NCI-H2081 treated with DMSO at 0.1 percent for 48 hours (cell line): Measurements from ENCODE around the gene KCNB1.

Experiments used
- DNase-seq: peaks from one replicate; lab custom pipeline; 2025; lab: John Stamatoyannopoulos, UW

KCNB1 gene

DNA sequence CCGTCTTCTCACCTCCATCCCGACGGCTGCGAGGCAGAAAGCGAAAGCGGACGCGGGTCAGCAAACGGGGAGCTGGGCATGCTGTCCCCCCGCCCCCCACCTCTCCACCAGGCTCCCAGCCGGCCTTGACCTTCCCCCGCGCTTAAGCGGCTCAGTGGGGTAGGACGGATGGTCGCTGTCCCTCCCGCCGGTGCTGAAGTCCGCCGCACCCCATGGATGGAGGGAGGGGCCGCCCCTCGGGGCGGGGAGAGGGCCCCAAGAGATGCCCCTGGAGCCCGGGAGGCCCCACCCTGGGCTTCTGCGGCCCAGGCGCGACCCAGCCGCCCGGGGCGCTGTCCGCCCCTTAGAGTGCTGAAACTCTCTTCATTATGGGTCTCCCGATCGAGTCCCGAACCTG, at the start of gene KCNB1:
TSS of gene KCNB1 (minus strand) at position 48 of the 397 bp plus-strand sequence. CDS start 188 bp downstream, outside the sequence.
- no peak for DNase-seq

DNA sequence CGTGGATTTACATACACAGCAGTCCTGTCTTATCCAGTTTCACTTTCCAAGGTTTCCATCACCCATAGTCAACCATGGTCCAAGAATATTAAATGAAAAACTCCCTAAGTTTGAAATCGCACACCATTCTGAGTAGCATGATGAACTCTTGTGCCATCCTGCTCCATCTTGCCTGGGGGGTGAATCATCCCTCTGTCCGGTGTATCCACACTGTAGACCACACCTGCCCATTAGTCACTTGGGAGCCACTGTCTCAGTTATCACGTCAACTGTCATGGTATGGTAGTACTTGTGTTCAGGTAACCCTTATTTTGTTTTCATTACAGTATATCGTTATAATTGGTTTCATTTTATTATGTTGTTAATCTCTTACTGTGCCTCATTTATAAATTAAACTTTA, 47.0 kb upstream of the KCNB1 start:
- no peak for DNase-seq

DNA sequence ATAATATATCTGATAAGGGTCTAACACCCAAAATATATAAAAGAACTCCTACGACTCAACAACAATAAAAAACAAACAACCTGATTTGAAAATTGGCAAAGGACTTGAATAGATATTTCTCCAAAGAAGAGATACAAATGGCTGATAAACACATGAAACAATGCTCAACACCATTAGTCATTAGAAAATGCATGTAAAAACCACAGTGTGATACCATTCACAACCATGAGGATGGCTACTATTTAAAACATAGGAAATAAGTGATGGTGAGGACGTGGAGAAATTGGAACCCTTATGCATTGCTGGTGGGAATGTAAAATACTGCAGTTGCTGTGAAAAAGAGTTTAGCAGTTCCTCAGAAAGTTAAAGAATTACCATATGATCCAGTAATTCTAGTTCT, 44.1 kb upstream of the KCNB1 start:
- DNase-seq, result no peak

DNA sequence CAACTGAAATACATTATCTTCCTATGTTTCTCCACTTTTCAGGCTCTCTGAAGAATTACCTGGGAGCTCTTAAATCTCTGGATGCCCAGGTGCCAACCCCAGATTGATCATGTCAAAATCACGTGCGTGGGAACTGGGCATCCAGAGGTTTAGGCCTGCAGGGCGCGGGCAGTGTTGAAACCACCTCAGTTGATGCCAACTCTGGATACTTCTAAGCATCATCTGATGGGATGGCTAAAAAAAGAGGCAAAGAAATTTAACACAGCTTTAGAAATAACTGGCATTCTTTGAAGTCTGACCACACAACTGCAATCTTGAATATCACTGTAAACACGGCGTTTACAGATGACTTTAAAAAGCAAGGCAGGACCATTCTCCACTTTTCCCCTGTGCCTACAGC, 43.6 kb upstream of the KCNB1 start:
- DNase-seq, result no peak

DNA sequence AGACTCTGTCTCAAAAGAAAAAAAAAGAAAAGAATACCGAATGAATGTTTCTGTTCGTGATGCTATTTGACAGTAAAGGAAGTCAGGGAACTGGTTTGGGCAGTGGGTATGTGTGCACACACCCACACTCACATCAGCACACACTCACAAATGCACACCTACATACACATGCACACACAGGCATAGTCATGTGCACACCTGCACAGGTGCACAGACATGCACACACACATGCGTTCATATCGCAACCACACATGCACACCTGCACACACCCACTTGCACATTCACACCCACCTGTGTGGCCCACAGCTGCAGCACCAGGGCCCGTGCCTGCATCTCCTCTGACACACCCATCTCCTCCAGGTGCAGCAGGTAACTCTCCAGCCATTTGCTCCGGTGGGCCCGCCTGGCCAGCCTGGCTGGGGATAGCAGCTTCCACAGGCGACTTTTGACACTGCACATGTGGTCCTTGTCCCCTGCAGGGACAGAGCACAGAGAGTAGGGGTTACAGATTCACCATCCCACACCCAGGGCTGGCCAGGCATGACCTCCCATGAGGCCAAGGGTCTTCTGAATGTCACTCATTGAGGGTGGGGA, 41.4 kb upstream of the KCNB1 start:
- no peak for DNase-seq

DNA sequence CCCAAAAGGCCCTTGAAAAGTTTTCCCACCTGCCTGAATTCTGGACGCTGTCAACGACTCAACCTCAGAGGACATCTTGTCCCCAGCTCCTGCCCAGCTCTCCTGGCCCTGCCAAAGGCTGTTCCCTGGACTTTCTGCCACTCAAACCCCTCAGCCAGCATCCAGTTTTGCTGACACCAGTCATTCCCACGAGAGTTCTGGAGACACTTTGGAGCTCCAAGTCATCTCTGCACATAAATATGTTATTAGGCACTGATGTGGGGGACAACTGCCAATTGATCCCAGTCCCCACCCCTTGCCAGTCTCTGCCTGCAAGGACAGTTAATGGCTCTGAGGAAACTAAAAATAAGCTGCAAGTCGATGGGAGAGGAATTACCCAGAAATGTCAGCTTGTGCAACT, 38.9 kb upstream of the KCNB1 start:
- DNase-seq, result no peak

DNA sequence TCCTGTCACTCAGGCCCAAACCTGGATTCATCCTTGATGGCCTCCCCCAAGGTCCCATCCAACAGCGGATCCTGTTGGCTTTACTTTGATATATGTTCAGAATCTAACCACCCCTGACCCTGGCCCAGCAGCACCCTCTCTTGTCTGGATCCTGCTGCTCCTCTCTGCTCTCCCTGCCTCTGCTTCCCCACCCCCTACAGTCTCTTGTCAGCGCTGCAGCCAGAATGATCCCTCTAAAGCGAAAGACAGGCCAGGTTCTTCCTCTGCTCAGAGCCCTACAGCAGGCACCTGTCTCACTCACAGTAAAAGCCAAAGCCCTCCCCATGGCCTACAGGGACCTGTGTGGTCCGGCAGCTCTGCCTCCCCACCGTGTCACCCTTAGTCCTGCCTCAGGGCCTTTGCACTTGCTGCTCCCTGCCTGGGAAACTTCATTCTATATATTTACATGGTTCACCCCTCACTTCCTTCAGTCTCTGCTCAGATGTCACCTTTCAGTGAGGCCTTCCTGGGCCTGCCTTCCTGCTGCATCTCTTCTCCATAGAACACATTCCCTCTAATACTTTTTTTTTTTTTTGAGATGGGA, 37.4 kb upstream of the KCNB1 start:
- no peak for DNase-seq

DNA sequence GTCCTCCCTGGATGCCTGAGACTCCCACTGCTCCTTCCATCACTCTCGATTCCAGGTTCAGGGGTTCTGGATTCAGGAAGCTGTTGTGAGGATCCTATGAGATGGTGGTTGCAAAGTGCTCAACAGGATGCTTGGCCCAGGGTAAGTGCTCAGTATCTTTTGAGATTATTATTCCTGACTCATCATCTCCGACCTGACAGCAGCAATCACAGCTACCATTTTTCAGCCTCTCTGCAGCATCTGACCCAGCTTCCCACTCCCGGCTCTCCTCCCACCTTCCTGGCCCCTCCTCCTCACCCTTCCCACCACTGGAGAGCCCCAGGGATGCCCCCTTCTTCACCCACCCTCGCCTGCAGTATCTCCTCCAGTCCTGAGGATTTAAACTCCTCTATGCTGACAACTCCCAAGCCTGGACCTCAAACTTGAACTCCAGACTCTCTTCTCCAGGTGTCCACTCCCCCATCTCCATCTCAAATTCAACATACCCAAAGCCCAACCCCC, 36.8 kb upstream of the KCNB1 start:
- no peak for DNase-seq

DNA sequence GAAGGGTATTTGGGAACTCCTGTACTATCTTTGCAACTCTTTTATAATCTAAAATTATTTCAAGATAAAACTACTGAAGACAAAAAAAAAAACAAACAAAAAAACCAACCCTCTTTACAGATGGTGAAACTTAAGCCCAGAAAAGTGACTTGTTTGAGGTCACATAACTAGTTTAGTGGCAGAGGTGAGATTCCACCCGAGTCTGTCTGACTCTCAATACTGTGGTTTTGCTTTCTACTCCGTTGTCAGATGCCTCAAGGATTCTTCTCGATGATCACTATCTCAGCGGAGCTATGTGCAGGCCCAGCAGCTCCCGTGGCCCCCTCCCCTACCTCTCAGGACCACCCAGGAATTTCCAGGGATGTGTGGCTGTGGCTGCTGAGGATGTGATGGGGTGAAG, 36.1 kb upstream of the KCNB1 start:
- no peak for DNase-seq

DNA sequence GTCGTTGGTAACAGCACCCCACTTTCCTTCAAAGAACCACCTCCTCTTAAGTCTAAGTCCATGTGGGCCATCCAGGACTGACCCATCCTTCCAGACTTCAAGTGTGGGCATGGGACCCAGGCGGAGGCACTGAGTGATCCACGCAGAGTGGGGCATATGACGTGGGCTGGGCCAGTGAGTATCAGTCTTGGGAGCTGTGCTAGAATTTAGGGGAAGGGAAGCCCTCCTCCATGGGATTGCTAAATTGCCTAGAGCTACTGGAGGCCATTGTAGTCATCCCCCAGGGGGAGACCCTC, 35.3 kb upstream of the KCNB1 start:
- DNase-seq, result no peak

DNA sequence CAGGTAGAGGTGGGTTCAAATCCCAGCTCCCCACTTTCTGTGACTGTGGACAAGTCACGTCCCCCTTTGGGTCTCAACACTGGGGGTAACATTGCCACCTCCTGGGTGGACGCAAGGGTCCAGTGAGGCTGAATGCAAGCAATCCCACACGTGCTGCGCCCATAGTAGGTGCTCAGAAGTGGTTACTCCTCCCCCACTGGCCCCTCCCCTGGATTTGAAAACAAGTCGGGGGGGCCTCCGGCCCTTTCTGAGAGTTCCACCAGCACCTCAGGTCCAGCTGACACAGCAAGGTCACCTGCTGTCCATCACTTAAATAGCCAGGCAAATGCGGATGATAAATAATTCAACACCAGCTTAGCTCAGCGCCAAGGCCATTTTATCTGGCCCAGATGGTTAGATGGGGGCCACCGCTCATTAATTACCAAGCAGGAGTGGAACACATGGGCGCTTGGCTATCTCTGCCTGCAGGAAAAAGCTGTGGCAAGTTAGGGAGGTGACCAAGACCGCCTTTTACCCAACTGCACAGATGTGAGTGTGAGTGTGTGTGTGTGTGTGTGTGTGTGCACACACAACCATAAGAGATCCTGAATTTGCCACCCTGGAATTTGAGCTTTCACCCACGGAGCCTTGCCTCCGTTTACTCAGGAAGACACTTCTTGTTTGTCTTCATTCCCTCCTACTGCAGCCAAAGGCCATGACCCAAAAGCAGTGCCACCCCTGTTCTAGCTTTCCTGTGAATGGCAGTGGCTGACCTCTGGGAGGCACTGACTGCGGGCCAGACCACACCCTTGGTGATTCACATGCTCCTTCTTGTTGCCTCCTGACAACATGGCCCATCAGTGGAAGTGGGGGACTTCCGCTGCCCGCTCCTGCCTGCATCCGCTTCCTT, 34.7 kb upstream of the KCNB1 start:
- no peak for DNase-seq

DNA sequence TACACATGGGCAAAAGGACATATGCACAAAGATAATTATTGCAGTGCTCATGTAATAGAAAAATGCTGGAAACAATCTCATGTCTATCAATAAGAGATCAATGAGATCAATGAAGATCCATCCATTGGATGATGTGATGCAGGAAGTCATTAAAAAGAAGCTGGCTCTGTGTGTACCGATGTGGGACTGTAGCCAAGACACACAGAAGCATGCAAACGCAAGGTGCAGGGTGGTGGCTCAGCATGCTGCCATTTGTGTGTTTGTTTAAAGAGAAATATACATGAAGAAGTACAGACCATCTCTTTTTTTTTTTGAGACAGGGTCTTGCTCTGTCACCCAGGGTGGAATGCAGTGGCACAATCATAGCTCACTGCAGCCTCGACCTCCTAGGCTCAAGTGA, 33.1 kb upstream of the KCNB1 start:
- DNase-seq, result no peak

DNA sequence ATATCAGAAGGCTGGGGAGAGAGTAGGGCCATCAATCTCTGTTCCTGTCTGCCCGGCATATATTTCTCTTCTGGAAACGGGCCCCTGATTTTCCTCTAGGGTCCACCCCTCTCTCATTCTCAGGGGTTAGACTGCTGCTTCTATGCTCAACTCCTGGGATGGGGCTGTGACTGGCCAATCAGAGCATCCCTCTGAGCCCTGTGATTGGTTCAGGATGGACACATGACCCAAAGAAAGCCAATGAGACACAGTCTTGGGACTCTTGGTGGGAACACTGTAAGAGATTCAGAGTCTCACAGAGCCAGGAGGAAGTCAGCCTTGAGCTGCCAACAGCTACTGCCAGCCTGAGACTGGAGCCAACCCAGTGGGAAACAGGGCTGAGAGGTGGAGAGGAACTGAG, 31.0 kb upstream of the KCNB1 start:
- DNase-seq, result no peak

DNA sequence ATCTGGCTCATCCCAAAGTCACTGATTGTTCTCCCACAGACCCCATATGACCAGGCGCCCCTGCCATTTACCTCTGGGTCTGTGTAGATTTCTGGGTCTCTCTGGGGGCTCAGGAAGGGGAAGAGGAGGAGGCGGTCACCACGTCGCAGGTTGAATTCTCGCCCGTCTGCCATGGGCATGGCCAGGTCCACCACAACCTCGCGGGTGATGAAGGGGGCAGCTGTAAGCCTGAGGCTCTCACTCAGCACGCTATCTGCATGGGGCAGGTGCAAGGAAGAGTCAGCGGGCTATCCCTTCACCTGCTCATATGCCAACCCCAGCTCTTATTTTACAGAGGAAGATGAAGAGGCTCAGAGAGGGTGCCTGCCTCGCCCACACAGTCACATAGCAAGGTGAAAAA, 30.5 kb upstream of the KCNB1 start:
- DNase-seq, result no peak

DNA sequence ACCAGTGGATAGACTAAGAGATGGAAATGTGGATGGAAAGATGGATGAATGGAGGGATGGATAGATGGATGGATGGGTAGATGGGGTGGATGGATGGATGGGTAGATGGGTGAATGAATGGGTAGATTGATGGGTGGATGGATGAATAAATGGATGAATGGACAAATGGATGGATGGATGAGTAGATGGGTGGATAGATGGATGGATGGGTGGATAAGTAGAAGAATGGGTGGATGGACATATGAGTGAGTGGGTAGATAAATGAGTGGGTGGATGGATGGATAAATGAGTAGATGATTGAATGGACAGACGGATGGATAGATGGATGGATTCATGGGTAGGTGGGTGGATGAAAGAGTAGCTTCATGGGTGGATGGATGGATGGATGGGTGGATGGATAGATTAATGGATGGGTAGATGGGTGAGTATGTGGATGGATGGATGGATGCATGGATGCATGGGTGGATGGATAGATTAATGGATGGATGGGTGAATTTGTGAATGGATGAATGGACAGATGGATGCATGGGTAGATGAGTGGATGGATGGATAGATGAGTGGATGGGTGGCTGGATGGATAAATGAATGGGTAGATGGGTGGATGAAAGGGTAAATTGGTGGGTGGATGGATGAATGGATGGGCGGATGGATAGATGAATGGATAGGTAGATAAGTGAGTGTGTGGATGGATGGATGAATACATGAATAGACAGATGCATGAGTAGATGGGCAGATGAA, 29.5 kb upstream of the KCNB1 start:
- DNase-seq, result no peak

DNA sequence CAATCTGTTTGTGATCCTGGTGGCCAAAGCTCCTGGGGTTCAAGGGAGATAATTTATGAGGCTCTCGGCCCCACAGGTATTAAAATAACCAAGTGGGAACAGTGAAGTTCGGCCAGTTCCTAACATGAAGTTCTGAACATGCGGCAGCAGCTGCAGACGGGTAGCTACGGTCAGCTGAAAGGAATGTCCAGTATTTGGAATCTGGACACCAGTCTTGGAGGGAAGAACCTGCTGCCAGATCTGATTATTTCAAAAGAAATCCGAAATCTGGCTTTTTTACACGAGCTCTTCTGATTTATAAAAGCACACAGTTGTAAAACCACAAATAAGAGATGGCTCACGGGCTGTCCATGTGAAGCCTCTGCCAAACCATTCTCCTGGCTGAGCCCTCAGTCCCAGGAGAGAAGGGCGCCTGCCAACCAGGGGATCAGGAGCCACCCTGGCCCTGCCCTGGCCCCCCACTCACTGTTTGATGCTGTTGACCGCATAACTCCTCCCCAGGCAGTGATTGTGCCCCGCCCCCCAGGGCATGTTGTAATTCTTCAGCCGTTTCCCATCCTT, 28.2 kb upstream of the KCNB1 start:
- DNase-seq, result no peak

DNA sequence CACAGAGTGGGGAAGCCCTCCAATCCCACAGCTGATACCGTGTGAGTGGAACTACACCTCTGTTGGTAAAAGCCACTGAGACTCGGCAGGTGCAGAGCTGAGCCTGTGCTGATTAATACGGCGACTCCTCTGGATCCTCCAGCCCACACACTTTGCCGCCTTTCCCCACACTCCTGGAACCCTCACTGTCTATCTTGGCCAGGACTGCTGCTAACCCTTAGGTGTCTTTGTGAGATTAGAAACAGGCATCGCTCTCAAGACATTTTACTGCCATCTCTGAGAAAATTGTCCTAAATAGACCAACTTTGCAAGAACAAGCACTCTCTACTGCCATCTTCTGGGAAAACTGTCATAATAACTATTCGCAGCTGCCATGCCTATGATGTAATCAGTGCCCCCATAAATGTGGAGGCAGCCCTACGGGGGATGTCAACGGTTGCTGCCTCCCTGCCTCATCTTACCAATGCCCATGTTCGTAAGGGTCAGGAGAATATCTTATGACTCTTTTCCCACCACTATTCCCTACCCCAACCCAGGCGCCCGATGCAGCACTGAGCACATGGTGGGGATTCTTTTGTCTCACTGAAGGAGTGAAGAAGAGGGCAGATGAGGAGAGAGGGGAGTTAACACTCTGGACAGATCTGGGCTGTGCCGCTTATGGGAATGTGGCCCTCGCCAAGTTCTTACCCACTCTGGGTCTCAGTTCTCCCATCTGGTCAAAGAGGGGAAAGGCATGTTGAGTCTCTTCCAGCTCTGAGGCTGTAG, 26.1 kb upstream of the KCNB1 start:
- DNase-seq, result peak; percentile 5

DNA sequence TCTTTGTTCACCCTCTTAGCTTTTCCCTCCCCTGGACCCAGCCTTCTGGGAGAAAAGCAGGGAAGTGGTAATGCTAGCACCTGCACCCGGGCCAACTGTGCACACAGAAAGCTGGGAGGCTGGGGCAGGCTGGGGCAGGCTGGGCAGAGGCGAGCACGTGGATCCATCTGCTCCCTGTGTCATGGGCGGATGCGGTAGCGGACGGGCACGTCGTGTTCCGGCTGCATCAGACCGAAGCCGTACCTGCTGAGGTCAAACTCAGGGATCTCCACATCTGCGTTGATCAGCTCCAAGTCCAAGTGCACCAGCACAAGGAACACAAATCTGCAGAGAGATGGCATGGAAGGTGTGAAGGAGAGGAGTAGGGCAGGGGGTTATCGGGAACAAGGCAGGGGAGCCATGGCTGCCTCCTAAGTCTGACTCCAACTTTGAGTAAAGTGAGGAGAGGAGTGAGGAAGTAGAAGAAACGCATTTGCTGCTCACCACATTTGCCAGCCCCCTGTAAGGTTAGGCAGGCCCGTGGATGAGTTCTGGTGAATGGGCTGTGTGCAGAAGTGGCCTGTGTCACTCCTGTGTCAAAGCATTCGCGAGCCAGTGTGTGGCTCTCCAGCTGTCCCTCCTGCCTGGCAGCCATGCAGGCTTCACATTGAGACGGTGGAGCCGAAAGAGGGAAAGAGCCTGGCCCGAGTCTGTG, 25.4 kb upstream of the KCNB1 start:
- DNase-seq, result no peak

DNA sequence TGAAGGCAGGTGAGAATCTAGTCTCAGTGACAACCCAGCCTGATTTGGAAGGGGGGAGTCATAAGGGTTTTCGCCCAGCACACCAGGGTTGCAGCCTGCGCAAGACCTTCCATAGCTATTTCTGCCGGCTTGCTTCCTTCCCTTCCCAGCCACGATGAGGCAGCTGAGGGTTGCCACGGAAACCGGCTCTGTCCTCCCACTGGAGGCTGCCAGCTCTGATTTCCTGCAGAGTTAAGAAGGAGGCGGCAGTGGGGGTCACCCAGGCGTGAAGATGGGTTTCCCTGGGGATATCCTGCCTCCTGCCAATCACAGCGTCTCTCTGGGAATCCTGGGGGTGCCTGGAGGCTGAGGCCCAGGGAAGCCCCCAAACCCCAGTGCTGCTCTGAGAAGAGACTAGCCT, 23.1 kb upstream of the KCNB1 start:
- DNase-seq, result peak; percentile 1

DNA sequence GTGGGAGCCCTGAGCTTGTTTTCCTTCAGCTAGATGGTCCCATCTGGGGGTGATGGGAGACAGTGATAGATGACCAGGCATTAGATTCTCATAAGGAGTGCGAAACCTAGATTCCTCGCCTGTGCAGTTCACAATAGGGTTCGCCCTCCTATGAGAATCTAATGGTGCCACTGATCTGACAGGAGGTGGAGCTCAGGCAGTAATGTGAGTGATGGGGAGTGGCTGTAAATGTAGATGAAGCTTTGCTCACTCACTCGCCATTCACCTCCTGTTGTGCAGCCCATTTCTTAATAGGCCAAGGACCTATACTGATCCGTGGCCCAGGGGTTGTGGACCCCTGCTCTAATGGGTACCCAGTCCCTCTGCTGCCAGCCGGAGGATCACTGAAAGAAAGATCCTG, 20.7 kb upstream of the KCNB1 start:
- DNase-seq, result no peak

DNA sequence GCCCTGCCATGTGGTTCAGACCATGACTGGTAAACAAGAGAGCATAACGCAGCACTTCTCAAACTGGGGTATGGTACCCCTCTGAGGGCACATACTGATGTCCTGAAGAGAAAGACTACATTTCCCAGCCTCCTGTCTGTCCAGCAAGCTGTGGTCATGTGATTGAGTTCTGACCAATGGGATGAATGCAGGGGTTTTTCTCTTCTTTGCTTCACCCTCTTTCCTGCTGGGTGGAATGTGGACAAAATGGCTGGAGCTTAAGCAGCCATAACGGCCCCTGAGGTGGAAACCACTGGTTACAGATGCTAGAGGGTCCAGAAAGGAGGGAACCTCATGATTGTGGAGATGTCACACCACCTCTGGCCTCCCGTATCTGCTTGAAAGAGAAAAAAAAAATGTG, 19.4 kb upstream of the KCNB1 start:
- DNase-seq, result no peak
